Keratinocyte (primary cell): ENCODE data around the gene TMEM139. TPM values are rescaled to one million over a fixed set of nuclear protein-coding genes. Genes with fewer than 3 reads are reported as not detected.
A peak's percentile ranks its signal among the peaks of the same experiment; 100 is the strongest.

Experiments used
- DNase-seq: peaks from one replicate; pipeline ENCODE4 v3.0.0-alpha.2; 2011; ENCODE audit warnings: low read depth, missing footprints, low spot score
- FAIRE-seq: peaks from 2 replicates; lab custom pipeline; 2011; peaks lifted over from hg19 to GRCh38; lab: Jason Lieb, UNC
- H2AFZ ChIP-seq: 2 replicates; pipeline ENCODE4 v1.6.0; 2012; ENCODE audit warnings: low read length, control low read depth, inconsistent platforms; ENCODE audit not compliant: control insufficient read depth
- H3K27ac ChIP-seq: 2 replicates; pipeline ENCODE4 v1.5.1; 2011; ENCODE audit warnings: low read length; ENCODE audit not compliant: control insufficient read depth, insufficient read depth
- H3K27me3 ChIP-seq: 3 replicates; pipeline ENCODE4 v1.6.0; 2011; ENCODE audit warnings: low read length; ENCODE audit not compliant: control insufficient read depth, insufficient read depth; ENCODE audit errors: extremely low read depth
- H3K36me3 ChIP-seq, 2 experiments: 2 replicates in 1 of 2; 3 replicates in 1 of 2; pipeline ENCODE4 v1.5.1; 2011; ENCODE audit warnings: low read length in 2 of 2, mild to moderate bottlenecking in 1 of 2; ENCODE audit not compliant: control insufficient read depth in 2 of 2, insufficient read depth in 2 of 2; ENCODE audit errors: extremely low read depth in 1 of 2
- H3K4me1 ChIP-seq: 3 replicates; pipeline ENCODE4 v1.5.1; 2011; ENCODE audit warnings: low read length; ENCODE audit not compliant: control insufficient read depth, insufficient read depth; ENCODE audit errors: extremely low read depth
- H3K4me2 ChIP-seq: 3 replicates; pipeline ENCODE4 v1.6.0; 2011; ENCODE audit warnings: low read depth, low read length; ENCODE audit not compliant: control insufficient read depth, insufficient read depth; ENCODE audit errors: extremely low read depth
- H3K4me3 ChIP-seq, 3 experiments: fragments of 200-600 bp in 1 of 3; sonication (generic) in 1 of 3; 2 replicates in 2 of 3; 3 replicates in 1 of 3; pipeline ENCODE4 v1.5.1; 2011 to 2016; ENCODE audit warnings: low read length in 3 of 3, mild to moderate bottlenecking in 3 of 3, control low read depth in 2 of 3, inconsistent platforms in 1 of 3, low read depth in 1 of 3, mixed read lengths in 1 of 3, mixed run types in 1 of 3, moderate library complexity in 1 of 3; ENCODE audit not compliant: control insufficient read depth in 2 of 3, insufficient read depth in 2 of 3; ENCODE audit errors: extremely low read depth in 1 of 3
- H3K79me2 ChIP-seq: 2 replicates; pipeline ENCODE4 v1.6.0; 2012; ENCODE audit warnings: low read length; ENCODE audit not compliant: control insufficient read depth, insufficient read depth
- H3K9ac ChIP-seq: 3 replicates; pipeline ENCODE4 v1.6.0; 2011; ENCODE audit warnings: low read length; ENCODE audit not compliant: control insufficient read depth, insufficient read depth; ENCODE audit errors: extremely low read depth
- H3K9me1 ChIP-seq: 3 replicates; pipeline ENCODE4 v1.6.0; 2011; ENCODE audit warnings: low read length; ENCODE audit not compliant: control insufficient read depth, insufficient read depth; ENCODE audit errors: extremely low read depth
- H3K9me3 ChIP-seq: 2 replicates; pipeline ENCODE4 v1.5.1; 2012; ENCODE audit warnings: low read depth, low read length; ENCODE audit not compliant: control insufficient read depth
- H4K20me1 ChIP-seq: 3 replicates; pipeline ENCODE4 v1.6.0; 2011; ENCODE audit warnings: low read length; ENCODE audit not compliant: control insufficient read depth, insufficient read depth; ENCODE audit errors: extremely low read depth
- EZH2 ChIP-seq: IDR thresholded peaks from one replicate; pipeline ENCODE4 v1.6.1; 2012; ENCODE audit warnings: inconsistent platforms, mild to moderate bottlenecking, low read length, moderate library complexity
- dilution Hi-C: fragments of 300-500 bp; cut with MboI; formaldehyde crosslinking; loops from one replicate; pipeline ENCODE4 v1.7.0; 2020; ENCODE audit warnings: low sequenced_read_pairs; ENCODE audit not compliant: extremely low pct_ligation_motif_present
- polyA plus RNA-seq, 5 experiments: library from polyadenylated mRNA; depleted of rRNA in 3 of 5; stranded (reverse) in 3 of 5; stranded (forward) in 1 of 5; unstranded in 1 of 5; fragments of >200 nt; gene quantifications; 1 replicate in 1 of 5; 2 replicates in 3 of 5; 3 replicates in 1 of 5; pipeline versions ENCODE4 v1.2.1 to v1.2.3, GENCODE V29; 2011 to 2012; ENCODE audit warnings: missing spikeins in 2 of 5, low read depth in 1 of 5, low replicate concordance in 1 of 5
- TF ChIP-seq, protein P1 (sequence below), 3 experiments: IDR thresholded peaks in 1 of 3; conservative IDR thresholded peaks in 1 of 3; optimal IDR thresholded peaks in 1 of 3; 2 replicates in 2 of 3; 3 replicates in 1 of 3; pipeline versions ENCODE3 to v1.5.1; 2011; ENCODE audit warnings: low read length in 3 of 3, mild to moderate bottlenecking in 3 of 3, moderate library complexity in 2 of 3, control low read depth in 1 of 3, inconsistent platforms in 1 of 3; ENCODE audit not compliant: insufficient read depth in 2 of 3; ENCODE audit errors: extremely low read depth in 1 of 3

Gene TMEM139
- polyA plus RNA-seq, 1 donor (not counting 4 experiments of a cell fraction or from before 2014, with no cell fraction given) = 22.3 TPM

- Histone ChIP-seq H3K4me2 (no peak overlapping the region), H3K27me3 (no peaks in the 10 kb centered on the region), H2AFZ (no peak overlapping the region), H3K9me1 (peaks cover 3% of the 10 kb centered on the region), H3K36me3 (no peaks in the 10 kb centered on the region), H3K27ac (no peak overlapping the region), H3K79me2 (no peaks in the 10 kb centered on the region), H4K20me1 (no peaks in the 10 kb centered on the region), H3K9ac (no peak overlapping the region), H3K9me3 (no peaks in the 10 kb centered on the region), H3K4me1 (peaks cover 14% of the 10 kb centered on the region), H3K4me3 (no peak overlapping the region)
- TF ChIP-seq, protein P1, sequence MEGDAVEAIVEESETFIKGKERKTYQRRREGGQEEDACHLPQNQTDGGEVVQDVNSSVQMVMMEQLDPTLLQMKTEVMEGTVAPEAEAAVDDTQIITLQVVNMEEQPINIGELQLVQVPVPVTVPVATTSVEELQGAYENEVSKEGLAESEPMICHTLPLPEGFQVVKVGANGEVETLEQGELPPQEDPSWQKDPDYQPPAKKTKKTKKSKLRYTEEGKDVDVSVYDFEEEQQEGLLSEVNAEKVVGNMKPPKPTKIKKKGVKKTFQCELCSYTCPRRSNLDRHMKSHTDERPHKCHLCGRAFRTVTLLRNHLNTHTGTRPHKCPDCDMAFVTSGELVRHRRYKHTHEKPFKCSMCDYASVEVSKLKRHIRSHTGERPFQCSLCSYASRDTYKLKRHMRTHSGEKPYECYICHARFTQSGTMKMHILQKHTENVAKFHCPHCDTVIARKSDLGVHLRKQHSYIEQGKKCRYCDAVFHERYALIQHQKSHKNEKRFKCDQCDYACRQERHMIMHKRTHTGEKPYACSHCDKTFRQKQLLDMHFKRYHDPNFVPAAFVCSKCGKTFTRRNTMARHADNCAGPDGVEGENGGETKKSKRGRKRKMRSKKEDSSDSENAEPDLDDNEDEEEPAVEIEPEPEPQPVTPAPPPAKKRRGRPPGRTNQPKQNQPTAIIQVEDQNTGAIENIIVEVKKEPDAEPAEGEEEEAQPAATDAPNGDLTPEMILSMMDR (optimal IDR thresholded peaks at IDR 0.05 in 1 of 3, IDR thresholded peaks at IDR 0.05 in 1 of 3, conservative IDR thresholded peaks at IDR 0.05 in 1 of 3; ENCODE audit: extremely low read depth in 1 of 3, insufficient read depth in 2 of 3, low read length in 3 of 3) = no peak
- TF ChIP-seq EZH2 = no peak
- no peak for FAIRE-seq
- dilution Hi-C loops = no loop called here
- DNase-seq = no peak
Measured at GRCh38 chr7:143327903-143328302, 43.1 kb downstream of the TMEM139 start.

DNA sequence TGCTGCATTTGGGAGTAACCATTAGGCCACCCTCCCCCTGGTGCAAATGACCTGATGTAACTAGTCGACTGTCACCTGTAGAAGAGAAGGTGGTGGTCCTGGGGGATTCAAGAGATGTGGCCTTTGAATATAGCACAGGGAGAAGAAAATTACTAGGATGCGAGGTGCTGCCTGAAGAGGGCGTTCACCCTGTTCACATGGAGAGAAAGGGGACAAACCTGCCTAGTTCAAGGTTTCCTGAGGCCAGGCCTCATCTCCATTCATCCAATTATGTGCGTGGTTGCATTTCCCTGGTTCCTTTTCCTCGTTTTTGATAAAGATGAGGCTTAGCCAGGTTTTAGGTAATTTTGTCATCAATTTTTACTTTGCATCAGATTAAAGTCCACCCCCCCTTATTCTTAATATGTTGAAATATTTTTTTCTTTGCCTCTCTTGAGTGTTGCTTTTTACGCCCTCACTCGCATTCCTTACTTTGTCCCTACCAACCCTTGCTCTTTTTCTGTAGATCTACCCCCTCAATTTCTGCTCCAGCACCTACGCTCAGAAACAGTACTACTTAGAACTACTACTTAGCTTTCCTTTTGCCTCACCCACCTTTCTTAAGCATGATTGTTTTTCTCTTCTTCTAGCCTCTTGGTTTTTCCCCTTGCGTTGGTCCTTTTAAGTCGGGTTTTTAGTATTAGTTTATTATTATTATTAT, 44.9 kb downstream of the TMEM139 start:
- FAIRE-seq = no peak
- no peaks in the 10 kb centered on the region for H4K20me1 ChIP-seq
- H3K9ac ChIP-seq = no peak overlapping the region
- H3K27me3 ChIP-seq = no peaks in the 10 kb centered on the region
- peaks cover 3% of the 10 kb centered on the region for H3K9me1 ChIP-seq
- H3K36me3 ChIP-seq = no peaks in the 10 kb centered on the region
- H3K79me2 ChIP-seq = no peaks in the 10 kb centered on the region
- H3K9me3 ChIP-seq = no peaks in the 10 kb centered on the region
- H2AFZ ChIP-seq = no peak overlapping the region
- dilution Hi-C loops = no loop called here
- no peak overlapping the region for H3K27ac ChIP-seq
- no peak overlapping the region for H3K4me2 ChIP-seq
- H3K4me3 ChIP-seq = no peak overlapping the region
- no peak for DNase-seq
- TF ChIP-seq EZH2 = no peak
- TF ChIP-seq, protein P1 (optimal IDR thresholded peaks at IDR 0.05 in 1 of 3, IDR thresholded peaks at IDR 0.05 in 1 of 3, conservative IDR thresholded peaks at IDR 0.05 in 1 of 3; ENCODE audit: extremely low read depth in 1 of 3, insufficient read depth in 2 of 3, low read length in 3 of 3) = peak in 2 of 3 experiments; percentile 6 to 16
- peaks cover 14% of the 10 kb centered on the region for H3K4me1 ChIP-seq
